Prostate gland (tissue), 2 donors: ENCODE measurements around the gene CHTF8.

Source experiments
- POLR2A ChIP-seq: fragments of 450-650 bp; IDR thresholded peaks from one replicate; pipeline ENCODE4 v1.6.1; 2016; ENCODE audit warnings: antibody characterized with exemption, mild to moderate bottlenecking
- TF ChIP-seq, protein P1 (sequence below), 4 experiments: fragments of 200-600 bp in 2 of 4; fragments of 450-650 bp in 2 of 4; sonication (generic) in 2 of 4; IDR thresholded peaks; 1 replicate in 3 of 4; 2 replicates in 1 of 4; pipeline ENCODE4 v1.5.1; 2016 to 2019; ENCODE audit warnings: antibody characterized with exemption in 4 of 4, mild to moderate bottlenecking in 2 of 4, moderate library complexity in 2 of 4

DNA sequence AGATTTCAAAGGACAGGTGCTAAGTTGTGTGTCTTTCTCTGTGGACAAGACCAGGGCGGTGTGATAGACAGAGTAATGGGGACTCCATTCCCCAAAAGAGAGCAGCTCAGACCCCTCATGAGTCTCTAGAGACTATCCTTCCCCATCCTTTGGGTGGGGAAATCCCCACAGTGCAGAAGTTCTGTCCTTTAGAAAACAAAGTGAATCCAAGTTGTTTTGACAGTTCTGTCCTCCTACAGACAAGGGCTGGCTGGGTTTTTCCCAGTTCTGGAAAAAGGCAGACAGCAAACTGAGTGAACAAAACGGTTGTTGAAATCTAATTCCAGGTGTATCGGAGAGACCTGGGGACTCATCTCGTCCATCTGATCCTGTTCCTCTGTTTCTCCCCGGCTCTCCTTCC, 37.9 kb downstream of the CHTF8 start:
- no peak for TF ChIP-seq POLR2A
- TF ChIP-seq, protein P1, sequence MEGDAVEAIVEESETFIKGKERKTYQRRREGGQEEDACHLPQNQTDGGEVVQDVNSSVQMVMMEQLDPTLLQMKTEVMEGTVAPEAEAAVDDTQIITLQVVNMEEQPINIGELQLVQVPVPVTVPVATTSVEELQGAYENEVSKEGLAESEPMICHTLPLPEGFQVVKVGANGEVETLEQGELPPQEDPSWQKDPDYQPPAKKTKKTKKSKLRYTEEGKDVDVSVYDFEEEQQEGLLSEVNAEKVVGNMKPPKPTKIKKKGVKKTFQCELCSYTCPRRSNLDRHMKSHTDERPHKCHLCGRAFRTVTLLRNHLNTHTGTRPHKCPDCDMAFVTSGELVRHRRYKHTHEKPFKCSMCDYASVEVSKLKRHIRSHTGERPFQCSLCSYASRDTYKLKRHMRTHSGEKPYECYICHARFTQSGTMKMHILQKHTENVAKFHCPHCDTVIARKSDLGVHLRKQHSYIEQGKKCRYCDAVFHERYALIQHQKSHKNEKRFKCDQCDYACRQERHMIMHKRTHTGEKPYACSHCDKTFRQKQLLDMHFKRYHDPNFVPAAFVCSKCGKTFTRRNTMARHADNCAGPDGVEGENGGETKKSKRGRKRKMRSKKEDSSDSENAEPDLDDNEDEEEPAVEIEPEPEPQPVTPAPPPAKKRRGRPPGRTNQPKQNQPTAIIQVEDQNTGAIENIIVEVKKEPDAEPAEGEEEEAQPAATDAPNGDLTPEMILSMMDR (IDR thresholded peaks at IDR 0.05) = no peak
